Loucy (cell line): ENCODE measurements around the gene LIMS1.

Experiments used
- H2AFZ ChIP-seq: fragments of 200-600 bp; sonication (generic); 2 replicates; pipeline ENCODE4 v1.6.0; 2016; ENCODE audit warnings: antibody characterized with exemption, mild to moderate bottlenecking, low read length, moderate library complexity
- H3F3A ChIP-seq: fragments of 200-600 bp; 2 replicates; pipeline ENCODE4 v1.6.0; 2016; ENCODE audit warnings: antibody characterized with exemption, low read depth, mild to moderate bottlenecking
- H3K27me3 ChIP-seq: fragments of 200-600 bp; sonication (generic); 2 replicates; pipeline ENCODE4 v1.6.1; 2014; ENCODE audit warnings: low read length, mild to moderate bottlenecking; ENCODE audit not compliant: insufficient read depth, poor library complexity, severe bottlenecking
- H3K36me3 ChIP-seq: fragments of 200-600 bp; sonication (generic); 2 replicates; pipeline ENCODE4 v1.6.1; 2016; ENCODE audit warnings: low read length; ENCODE audit not compliant: insufficient read depth
- H3K4me1 ChIP-seq: fragments of 200-600 bp; sonication (generic); 2 replicates; pipeline ENCODE4 v1.5.1; 2014; ENCODE audit warnings: low read length, mild to moderate bottlenecking; ENCODE audit not compliant: insufficient read depth, poor library complexity, severe bottlenecking
- H3K4me2 ChIP-seq: fragments of 200-600 bp; sonication (generic); 2 replicates; pipeline ENCODE4 v1.6.0; 2014; ENCODE audit warnings: antibody characterized with exemption, low read length, low read depth, mild to moderate bottlenecking; ENCODE audit not compliant: poor library complexity, severe bottlenecking
- H3K4me3 ChIP-seq: fragments of 200-600 bp; sonication (generic); 2 replicates; pipeline ENCODE4 v1.5.1; 2014; ENCODE audit warnings: low read length, mild to moderate bottlenecking, mixed read lengths; ENCODE audit not compliant: poor library complexity, severe bottlenecking
- H3K79me2 ChIP-seq: fragments of 200-600 bp; sonication (generic); 2 replicates; pipeline ENCODE4 v1.6.1; 2014; ENCODE audit warnings: low read length; ENCODE audit not compliant: insufficient read depth
- H3K9ac ChIP-seq: fragments of 200-600 bp; sonication (generic); 2 replicates; pipeline ENCODE4 v1.6.0; 2014; ENCODE audit warnings: mild to moderate bottlenecking, low read depth, low read length, moderate library complexity; ENCODE audit not compliant: poor library complexity, severe bottlenecking
- H3K9me2 ChIP-seq: fragments of 200-600 bp; sonication (generic); replicated peaks from 2 replicates; pipeline ENCODE4 v1.6.1; 2016; ENCODE audit warnings: low read depth, low read length, mixed read lengths
- H3K9me3 ChIP-seq: fragments of 200-600 bp; sonication (generic); 2 replicates; pipeline ENCODE4 v1.6.1; 2014; ENCODE audit warnings: mild to moderate bottlenecking, antibody characterized with exemption, low read length, low read depth; ENCODE audit not compliant: insufficient read depth
- H4K20me1 ChIP-seq: fragments of 200-600 bp; sonication (generic); 2 replicates; pipeline ENCODE4 v1.6.0; 2014; ENCODE audit warnings: antibody characterized with exemption, low read length, mild to moderate bottlenecking; ENCODE audit not compliant: insufficient read depth, poor library complexity, severe bottlenecking
- EZH2phosphoT487 ChIP-seq: fragments of 200-600 bp; IDR thresholded peaks from 2 replicates; pipeline ENCODE4 v1.6.1; 2018; ENCODE audit warnings: antibody characterized with exemption, mild to moderate bottlenecking, moderate library complexity, borderline replicate concordance
- TF ChIP-seq, protein P1 (sequence below): fragments of 200-600 bp; sonication (generic); conservative IDR thresholded peaks from 2 replicates; pipeline ENCODE4 v1.5.1; 2014; ENCODE audit warnings: mild to moderate bottlenecking, antibody characterized with exemption, low read length

The LIMS1 gene

GRCh38 chr2:108560241-108560811, 26.1 kb downstream of the LIMS1 start:
- Histone ChIP-seq H3K4me3 (no peak overlapping the region), H4K20me1 (no peaks in the 10 kb centered on the region), H3K9me3 (peaks cover 7% of the 10 kb centered on the region; the same call in 1 of the 2 replicates), H3K4me2 (no peak overlapping the region), H3K27me3 (no peaks in the 10 kb centered on the region), H2AFZ (no peak overlapping the region), H3K36me3 (no peaks in the 10 kb centered on the region), H3K79me2 (peaks cover 77% of the 10 kb centered on the region), H3K9ac (no peak overlapping the region), H3K4me1 (peaks cover 2% of the 10 kb centered on the region), H3F3A (no peaks in the 10 kb centered on the region), H3K9me2 (no peaks in the 10 kb centered on the region)
- TF ChIP-seq, protein P1, sequence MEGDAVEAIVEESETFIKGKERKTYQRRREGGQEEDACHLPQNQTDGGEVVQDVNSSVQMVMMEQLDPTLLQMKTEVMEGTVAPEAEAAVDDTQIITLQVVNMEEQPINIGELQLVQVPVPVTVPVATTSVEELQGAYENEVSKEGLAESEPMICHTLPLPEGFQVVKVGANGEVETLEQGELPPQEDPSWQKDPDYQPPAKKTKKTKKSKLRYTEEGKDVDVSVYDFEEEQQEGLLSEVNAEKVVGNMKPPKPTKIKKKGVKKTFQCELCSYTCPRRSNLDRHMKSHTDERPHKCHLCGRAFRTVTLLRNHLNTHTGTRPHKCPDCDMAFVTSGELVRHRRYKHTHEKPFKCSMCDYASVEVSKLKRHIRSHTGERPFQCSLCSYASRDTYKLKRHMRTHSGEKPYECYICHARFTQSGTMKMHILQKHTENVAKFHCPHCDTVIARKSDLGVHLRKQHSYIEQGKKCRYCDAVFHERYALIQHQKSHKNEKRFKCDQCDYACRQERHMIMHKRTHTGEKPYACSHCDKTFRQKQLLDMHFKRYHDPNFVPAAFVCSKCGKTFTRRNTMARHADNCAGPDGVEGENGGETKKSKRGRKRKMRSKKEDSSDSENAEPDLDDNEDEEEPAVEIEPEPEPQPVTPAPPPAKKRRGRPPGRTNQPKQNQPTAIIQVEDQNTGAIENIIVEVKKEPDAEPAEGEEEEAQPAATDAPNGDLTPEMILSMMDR: no peak
- no peak for TF ChIP-seq EZH2phosphoT487

DNA sequence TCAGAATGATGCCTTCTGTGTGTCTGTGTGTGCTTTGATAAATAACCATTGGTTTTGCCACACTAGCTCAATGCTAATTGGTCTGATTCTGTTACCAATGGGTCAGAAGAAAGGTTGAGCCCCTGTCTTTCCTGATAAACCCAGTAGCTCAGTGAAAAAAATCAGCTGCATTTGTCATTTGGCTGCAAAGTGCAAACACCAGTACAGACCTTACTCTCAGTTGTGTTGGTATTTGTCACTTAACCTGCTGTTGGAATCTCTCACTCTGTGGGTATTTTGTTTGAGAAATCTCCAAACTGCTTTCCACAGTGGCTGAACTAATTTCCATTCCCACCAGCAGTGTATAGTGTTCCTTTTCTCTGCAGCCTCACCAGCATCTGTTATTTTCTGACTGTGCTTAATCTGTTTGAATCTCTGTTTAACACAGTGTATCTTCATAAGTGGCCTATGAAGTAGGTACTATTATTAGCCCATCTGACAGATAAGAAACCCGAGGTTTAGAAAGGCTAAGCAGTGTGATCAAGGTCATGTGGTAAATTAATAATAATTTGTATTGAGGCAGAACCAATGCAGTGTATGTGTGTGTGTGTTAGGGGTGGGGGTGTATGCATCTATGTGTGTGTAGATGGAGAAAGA, 26.7 kb downstream of the LIMS1 start:
- Histone ChIP-seq H3K9me3 (peaks cover 7% of the 10 kb centered on the region; the same call in 1 of the 2 replicates), H3K27me3 (no peaks in the 10 kb centered on the region)
- TF ChIP-seq, protein P1: no peak
- TF ChIP-seq EZH2phosphoT487: no peak

DNA sequence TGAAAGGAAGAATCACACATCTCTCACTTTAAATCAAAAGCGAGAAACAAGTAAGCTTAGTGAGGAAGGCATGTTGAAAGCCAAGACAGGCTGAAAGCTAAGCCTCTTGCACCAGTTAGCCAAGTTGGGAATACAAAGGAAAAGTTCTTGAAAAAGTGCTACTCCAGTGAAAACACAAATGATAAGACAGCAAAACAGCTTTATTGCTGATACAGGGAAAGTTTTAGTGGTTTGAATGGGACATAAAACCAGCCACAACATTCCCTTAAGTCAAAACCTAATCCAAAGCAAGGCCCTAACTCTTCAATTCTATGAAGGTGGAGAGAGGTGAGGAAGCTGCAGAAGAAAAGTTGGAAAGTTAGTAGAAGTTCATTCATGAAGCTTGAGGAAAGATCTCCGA, 28.0 kb downstream of the LIMS1 start:
- peaks cover 2% of the 10 kb centered on the region for H3K4me1 ChIP-seq
- TF ChIP-seq, protein P1: no peak
- no peak for TF ChIP-seq EZH2phosphoT487
- H3F3A ChIP-seq: no peaks in the 10 kb centered on the region
- no peak overlapping the region for H3K4me2 ChIP-seq
- H2AFZ ChIP-seq: no peak overlapping the region
- peaks cover 7% of the 10 kb centered on the region; the same call in 1 of the 2 replicates for H3K9me3 ChIP-seq
- no peaks in the 10 kb centered on the region for H3K9me2 ChIP-seq
- H3K9ac ChIP-seq: no peak overlapping the region
- H3K36me3 ChIP-seq: no peaks in the 10 kb centered on the region
- H3K27me3 ChIP-seq: no peaks in the 10 kb centered on the region
- H4K20me1 ChIP-seq: no peaks in the 10 kb centered on the region
- no peak overlapping the region for H3K4me3 ChIP-seq
- H3K79me2 ChIP-seq: peaks cover 70% of the 10 kb centered on the region

More for the DNA sequence above, 26.7 kb downstream of the LIMS1 start:
- Histone ChIP-seq H3K4me3 (no peak overlapping the region), H3K36me3 (no peaks in the 10 kb centered on the region), H3K4me1 (peaks cover 2% of the 10 kb centered on the region), H2AFZ (no peak overlapping the region), H3K9me2 (no peaks in the 10 kb centered on the region), H3K4me2 (no peak overlapping the region), H3K9ac (no peak overlapping the region), H3F3A (no peaks in the 10 kb centered on the region), H4K20me1 (no peaks in the 10 kb centered on the region), H3K79me2 (peaks cover 70% of the 10 kb centered on the region)
